GM19043 (cell line): Measurements from ENCODE around the gene MYBPC2.
A peak's percentile ranks its signal among the peaks of the same experiment; 100 is the strongest.

Experiments
- ATAC-seq: cut with Tn5 transposase; IDR thresholded peaks from one replicate; pipeline ENCODE4 v1.9.1; 2021; ENCODE audit warnings: low read depth; ENCODE audit not compliant: unreplicated experiment

The MYBPC2 gene

DNA sequence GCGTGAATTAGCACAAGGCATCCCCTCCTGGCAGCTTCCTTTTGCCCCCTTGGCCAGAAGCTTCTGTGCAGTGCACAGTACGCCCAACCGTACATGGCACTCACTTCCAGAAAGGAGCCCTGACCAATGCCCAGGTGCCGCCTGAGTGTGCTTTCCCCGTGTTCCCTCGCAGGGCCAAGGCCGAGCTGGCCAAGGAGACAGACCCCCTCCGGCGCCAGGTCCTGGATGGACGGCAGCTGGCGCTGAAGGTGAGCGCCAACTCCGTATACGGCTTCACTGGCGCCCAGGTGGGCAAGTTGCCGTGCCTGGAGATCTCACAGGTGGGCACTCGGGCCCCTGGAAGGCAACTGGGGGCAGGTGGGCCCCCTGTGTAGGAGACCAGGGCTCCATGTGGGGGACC lies 23.3 kb upstream of the MYBPC2 start:
- no peak for ATAC-seq

DNA sequence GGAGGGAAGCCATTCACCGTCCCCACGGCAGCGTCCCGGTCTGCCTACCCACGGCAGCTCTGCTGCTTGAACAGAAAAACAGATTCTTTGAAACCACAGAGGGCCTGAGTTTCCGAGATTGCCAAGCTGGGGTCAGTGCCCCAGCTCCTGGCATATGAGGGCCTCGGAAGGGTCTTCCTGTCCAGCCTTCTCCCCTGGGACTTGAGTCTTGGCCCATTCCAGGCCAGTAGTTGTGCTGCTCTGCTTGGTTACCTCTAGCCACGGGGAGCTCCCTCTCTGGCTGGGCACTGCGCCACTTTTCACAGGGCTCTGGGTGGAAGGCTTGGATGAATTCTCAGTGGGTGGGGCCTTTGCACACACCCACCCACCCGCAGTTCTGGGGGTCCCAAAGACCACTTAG lies 22.6 kb upstream of the MYBPC2 start:
- ATAC-seq: no peak

DNA sequence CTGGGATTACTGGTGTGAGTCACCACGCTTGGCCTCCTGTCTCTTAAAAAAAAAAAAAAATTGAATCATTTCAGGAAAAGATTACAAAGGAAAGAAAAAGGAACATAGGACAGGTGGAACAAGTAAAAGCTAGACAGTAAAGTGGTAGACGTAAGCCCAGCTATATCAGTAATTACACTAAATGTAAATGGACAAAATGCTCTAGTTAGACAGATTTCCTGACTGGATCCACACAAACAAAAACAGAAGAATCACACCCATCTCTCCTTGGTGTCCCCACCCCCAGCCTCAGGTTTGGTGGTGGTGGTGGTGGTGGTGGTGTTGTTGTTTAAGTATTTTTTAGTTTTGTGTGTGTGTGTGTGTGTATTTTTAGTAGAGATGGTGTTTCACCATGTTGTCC lies 20.3 kb upstream of the MYBPC2 start:
- no peak for ATAC-seq

DNA sequence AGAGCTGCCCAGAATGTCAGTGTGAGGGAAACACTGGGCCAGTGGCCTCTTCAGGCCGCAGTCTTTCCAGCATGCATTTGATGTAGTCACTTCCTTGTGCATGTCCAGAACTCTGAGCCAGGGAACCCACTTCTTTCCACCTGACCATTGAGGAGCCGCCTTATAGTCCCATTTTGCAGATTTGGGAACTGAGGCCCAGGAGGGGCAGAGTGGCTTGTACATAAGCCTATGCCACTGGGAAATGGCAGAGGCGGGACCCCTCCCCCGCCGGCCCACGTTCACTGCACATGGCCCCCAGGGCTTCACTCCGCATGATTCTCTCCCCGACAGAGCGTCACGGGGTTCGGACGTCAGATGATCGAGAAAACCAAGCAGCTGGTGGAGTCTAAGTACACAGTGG lies 19.6 kb upstream of the MYBPC2 start:
- ATAC-seq: no peak

DNA sequence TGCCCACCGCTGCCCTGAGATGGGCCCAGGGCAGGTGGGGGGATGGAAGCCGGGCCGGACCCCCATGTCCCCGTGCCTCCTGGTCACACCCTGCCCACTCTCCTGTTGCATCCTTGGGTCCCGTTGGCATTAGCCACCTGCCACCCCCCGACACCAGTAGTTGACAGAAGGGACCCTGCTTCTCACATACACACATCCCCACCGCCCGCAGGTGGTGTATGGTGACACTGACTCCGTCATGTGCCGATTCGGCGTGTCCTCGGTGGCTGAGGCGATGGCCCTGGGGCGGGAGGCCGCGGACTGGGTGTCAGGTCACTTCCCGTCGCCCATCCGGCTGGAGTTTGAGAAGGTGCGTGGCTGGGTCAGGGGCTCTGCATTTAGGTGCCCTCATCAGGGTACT lies 19.2 kb upstream of the MYBPC2 start:
- ATAC-seq: no peak

DNA sequence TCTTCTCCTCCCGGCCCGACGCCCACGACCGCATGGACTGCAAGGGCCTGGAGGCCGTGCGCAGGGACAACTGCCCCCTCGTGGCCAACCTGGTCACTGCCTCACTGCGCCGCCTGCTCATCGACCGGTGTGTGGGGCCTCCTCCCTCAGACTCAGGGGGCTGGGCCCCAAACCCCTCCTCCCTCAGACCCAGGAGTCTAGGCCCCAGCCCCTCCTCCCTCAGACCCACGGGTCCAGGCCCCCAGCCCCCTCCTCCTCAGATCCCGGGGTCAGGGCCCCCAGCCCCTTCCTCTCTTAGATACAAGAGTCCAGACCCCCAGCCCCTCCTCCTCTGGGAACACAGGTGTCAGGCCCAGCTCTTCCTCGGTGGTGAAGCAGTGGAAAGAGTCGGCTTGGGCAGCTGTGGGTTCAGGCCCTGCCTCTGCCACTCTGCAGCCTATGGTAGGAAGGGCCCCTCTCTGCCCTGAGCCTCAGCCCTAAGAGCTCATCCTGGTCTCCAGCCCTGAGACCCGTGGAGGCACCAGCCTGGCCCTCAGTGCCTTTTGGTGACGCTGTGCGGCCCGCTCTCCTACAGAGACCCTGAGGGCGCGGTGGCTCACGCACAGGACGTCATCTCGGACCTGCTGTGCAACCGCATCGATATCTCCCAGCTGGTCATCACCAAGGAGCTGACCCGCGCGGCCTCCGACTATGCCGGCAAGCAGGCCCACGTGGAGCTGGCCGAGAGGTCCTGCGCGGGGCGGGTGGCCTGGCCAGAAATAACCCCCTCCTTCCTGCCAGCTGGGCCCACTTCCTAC lies 17.6 kb upstream of the MYBPC2 start:
- ATAC-seq: peak; percentile 14

DNA sequence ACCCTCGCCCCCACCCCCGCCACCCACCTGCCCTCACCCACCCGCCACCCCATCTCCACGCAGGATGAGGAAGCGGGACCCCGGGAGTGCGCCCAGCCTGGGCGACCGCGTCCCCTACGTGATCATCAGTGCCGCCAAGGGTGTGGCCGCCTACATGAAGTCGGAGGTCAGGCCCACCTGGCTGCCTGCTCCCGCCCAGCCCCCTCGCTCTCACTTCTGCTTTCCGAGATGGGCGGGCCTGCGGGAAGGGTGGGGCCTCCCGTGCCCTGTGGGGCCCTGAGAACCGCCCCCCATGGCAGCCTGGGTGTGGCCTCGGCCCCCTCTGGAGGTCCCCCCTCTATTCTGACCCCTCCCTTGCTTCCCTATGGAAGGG lies 17.0 kb upstream of the MYBPC2 start:
- peak; percentile 47 for ATAC-seq

DNA sequence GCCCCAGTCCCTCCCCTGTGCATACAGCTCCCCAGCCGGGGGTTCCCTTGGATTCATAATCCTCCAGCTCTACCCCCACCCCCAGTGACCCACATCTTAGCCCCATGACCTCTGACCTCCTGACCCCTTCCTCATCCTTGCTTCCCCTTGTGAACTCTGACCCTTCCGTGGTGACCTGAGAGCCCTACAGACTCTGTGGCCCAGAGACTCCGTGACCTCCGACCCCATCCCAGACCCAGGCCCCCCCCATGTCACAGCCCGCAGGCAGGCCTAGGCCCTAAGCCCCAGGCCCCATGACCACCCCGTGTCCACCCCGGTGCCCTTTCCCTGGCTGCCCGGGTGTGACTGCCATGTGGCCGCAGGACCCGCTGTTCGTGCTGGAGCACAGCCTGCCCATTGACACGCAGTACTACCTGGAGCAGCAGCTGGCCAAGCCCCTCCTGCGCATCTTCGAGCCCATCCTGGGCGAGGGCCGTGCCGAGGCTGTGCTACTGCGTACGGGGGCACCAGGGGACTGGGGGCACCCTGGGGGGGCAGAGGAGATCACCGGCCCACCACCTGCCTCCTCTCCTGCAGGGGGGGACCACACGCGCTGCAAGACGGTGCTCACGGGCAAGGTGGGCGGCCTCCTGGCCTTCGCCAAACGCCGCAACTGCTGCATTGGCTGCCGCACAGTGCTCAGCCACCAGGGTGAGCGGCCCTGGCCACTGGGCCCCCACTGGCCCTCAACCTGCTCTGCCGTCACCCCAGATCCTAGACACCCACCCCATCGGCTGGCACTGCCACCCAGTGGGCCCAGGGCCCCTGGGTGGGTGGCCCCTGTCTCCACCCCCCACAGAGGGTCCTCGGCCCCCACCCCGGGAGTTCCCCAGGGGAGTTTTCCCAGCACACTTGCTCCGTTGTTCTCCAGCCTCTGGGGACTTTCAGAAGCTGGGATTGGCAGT lies 16.4 kb upstream of the MYBPC2 start:
- ATAC-seq: no peak

DNA sequence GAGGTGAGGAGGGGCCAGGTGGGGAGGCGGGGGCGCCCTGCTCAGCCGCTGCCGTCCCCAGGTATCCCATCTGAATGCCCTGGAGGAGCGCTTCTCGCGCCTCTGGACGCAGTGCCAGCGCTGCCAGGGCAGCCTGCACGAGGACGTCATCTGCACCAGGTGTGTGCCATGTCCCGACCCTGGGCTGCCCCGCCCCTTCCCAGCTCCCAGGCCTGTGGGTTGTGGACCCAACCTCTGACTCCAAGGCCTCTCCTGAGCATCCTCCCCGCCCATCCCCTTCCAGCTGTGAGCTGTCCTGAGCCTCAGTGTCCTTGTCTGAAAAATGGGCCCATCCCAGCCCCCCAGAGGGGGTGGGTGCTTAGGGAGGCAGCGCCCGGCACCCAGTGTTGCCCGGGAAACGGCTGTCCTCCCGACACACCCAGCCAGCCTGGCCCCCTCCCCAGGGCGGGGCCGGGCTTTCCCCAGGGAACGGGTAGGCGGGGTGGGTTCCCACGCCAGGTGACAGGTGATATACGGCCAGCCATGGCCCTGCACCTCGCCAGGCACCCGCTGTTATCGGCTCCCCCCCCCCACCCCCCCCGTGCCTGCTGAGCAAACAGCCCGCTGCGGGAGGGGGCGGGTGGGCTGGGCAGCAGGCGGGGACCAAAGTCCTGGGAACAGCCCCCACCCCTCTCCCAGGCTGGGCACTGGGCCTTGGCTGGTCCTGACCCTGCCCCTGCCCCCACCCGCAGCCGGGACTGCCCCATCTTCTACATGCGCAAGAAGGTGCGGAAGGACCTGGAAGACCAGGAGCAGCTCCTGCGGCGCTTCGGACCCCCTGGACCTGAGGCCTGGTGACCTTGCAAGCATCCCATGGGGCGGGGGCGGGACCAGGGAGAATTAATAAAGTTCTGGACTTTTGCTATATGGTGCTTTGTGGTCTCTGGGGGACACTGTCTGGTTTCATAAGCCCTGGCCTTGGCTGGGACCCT lies 15.3 kb upstream of the MYBPC2 start:
- ATAC-seq: no peak

DNA sequence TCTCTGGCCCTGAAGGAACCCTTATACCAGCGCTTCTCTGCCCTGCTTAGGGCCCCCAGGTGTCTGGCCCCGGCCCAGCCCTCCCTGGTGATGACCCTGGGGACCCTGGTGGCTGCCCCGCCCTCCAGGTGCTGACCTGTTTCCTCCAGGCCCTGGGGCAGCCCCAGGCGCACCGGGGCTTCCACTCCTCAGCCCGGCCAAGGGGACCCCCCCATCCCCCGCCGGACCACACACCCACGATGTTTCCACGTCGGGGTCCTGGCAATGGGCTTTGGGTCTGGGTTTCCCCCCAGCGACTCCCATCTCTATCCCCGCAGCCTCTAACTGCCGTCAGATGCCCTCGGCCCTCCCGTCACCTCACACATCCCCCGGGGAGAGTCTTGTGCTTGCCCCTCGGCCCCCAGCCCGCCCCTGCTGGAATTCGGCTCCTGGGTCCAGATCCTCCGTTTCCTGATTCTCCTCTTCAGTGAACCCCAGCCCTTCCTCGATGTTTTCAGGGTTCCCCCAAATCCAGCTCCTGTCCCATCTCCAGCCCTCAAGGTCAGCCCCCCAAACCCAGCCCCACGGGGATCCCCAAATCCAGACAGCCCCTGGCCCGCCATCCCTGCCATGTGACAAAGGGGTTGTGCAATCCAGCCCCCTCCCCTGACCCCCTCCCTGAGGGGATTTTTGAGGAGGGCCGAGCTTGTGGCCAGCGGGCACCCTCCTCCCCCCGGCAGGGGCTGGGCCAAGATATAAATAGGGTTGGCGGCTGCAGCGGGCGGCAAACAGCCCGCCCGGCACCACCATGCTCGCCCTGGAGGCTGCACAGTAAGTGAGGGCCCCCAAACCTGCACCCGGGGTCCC lies 14.3 kb upstream of the MYBPC2 start, which contains the start of gene SPIB:
Gene SPIB (plus strand): TSS at position 763 of the 846 bp plus-strand sequence. CDS start 25 bp downstream, at position 788.
- ATAC-seq: no peak

DNA sequence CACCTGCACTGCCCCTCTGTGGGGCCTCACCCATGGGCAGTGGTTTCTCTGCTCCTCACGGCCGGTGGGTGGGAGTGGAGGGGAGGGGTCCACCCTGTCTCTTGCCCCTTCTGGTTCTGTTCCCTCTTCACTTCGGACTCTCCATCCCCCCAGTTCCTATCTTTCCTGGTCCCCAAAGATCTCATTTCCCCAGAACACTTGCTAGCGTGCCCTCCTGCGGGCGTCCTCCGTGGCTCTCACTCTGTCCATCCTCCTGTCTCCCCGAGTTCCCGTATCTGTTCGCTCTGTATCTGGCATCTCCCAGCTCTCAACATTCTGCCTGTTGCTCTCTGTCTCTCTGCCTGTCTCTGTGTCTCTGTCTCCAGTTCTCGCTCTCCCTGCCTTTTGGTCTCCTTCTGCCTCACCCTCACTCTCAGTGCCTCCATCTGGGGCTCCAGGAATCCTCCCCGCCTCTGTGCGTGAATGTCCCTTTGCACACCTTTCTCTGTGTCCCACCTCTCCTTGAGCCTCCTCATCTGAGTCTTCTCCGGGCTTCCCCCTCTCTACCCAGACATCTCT lies 13.6 kb upstream of the MYBPC2 start:
- ATAC-seq: no peak

DNA sequence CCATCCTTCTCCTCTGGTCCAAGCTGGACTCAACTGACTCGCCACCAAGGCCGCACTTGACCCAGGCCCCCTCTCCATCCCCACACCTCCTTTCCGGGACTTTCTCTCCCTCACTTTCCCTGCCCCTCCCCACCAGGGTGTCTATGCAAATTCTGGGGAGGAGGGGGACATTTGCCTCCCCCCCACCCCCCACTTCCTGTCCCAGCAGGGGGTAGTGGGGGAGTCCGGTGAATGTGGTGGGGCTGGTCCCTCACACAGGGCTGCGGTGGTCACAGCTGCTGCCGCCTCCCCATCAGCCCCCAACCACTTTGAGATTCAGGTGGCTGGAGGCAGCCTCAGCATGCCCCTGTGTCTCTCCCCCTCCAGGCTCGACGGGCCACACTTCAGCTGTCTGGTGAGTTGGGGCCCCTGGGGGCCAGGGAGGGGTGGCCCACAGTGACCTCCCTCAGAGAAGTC lies 13.1 kb upstream of the MYBPC2 start:
- ATAC-seq: no peak

DNA sequence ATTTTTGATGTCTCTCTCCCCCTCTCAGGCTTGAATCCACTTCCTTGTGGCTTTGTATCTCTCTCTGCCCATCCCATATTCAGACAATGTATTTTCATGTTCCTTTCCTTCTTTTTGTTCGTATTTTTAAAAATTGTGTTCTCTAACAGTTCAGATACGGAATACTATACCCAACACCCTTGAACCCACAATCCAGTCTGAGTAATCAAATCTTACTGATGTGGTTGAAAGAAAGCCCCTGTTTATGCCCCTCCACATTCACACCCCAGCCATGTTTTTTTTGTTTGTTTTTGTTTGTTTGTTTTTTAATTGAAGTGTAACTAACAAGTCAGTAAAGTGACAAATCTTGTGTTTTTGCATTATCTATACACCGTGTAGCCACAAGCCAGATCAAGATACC lies 12.6 kb upstream of the MYBPC2 start:
- no peak for ATAC-seq

DNA sequence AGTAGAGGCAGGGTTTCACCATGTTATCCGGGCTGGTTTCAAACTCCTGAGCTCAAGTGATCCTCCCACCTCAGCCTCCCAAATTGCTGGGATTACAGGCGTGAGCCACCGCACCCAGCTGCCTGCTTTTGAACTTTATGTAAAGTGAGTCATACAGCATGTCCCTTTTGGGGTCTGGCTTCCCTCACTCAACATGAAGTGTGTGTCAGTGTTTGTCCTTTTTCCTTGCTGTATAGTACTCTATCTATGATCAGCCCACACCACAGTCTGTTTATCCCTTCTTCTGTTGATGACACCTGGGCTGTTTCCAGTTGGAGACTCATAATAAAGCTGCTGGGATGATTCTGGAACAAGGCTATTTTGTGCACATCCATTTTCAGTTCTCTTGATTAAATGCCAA lies 11.9 kb upstream of the MYBPC2 start:
- no peak for ATAC-seq

DNA sequence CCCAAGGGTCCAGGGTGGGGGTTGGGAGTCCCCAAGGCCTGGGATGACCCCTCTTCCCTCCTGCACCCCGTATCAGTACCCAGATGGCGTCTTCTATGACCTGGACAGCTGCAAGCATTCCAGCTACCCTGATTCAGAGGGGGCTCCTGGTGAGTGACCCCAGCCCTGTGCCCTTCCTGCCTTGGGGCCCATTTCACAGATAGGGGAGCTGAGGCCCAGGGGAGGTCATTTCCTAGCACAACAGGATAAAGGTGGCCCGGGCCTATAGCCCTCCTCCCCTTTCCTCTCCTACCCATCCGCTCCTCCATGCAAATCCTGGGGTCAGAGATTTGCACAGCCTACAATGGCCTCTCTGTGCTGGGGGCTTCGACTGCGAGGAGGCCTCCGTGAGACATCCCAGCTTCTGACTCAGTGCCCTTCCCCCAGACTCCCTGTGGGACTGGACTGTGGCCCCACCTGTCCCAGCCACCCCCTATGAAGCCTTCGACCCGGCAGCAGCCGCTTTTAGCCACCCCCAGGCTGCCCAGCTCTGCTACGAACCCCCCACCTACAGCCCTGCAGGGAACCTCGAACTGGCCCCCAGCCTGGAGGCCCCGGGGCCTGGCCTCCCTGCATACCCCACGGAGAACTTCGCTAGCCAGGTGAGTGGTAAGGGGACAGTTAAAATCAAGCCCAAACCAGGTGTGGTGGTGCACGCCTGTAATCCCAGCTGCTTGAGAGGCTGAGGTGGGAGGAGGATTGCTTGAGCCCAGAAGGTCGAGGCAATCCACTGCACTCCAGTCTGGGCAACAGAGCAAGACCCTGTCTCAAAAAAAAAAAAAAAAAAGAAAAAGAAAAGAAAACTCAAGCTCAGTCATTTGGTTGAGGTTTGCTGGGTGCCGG lies 10.1 kb upstream of the MYBPC2 start:
- no peak for ATAC-seq

DNA sequence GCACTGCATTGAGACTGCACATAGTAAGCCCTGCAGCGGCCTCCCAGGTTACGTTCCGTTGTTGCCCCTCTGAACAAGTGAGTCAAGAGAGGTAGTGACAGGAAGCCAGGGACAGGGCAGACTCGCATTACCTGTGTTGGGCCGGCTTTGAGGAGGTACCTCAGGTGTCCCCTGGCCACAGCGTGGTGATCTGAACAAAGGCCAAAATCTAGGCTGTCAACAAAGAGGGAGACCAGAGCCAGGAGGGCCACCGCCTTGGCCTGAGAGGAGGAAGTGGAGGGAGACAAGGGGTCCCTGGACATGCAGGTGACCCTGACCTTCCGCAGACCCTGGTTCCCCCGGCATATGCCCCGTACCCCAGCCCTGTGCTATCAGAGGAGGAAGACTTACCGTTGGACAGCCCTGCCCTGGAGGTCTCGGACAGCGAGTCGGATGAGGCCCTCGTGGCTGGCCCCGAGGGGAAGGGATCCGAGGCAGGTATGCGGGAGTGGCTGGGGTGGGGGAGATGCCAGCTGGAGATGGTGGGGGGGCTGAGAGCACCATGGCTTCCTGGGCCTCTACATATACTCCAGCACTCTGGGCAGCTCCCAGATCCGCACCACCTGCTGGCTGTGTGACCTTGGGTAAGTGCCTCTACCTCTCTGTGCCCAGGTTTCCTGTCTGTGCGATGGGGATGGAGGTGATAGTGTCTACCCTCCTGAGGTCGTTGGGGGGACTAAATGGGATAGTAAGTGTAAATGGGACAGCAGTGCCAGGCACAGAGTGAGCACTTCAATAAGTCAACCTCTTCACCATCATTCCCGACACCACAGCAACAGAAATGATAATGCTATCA lies 9.2 kb upstream of the MYBPC2 start:
- ATAC-seq: no peak

DNA sequence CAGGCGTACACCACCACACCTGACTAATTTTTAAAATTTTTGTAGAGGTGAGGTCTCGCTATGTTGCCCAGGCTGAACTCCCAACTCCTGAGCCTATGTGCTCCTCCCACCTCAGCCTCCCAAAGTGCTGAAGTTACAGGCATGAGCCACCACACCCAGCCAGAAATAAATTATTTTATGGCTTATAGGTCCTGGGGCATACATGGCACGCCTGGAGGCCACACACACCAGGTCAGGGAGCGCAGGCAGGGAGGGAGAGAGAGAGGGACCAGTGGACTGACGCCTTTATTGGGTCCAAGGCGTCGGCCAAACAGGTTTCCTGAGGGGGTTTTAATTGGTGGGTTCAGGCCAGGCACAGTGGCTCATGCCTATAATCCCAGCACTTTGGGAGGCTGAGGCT lies 7.1 kb upstream of the MYBPC2 start:
- ATAC-seq: no peak
